SKM-1 (cell line): ENCODE measurements around the gene MYBPC2.
A peak's percentile ranks its signal among the peaks of the same experiment; 100 is the strongest.
"Not testable (repeated sequence)": the region's sequence is repeated elsewhere in the genome, so short reads cannot be mapped to it uniquely, and the experiment has no call there.

Experiments used
- DNase-seq: peaks from one replicate; lab custom pipeline; 2025; ENCODE audit not compliant: unreplicated experiment; lab: John Stamatoyannopoulos, UW

MYBPC2 gene

GRCh38 chr19:50432221-50433028 is at the start of gene MYBPC2:
Gene MYBPC2, plus strand, starts transcription at chr19:50432892. Its CDS starts 62 bp downstream, at chr19:50432954.
- no peak for DNase-seq

GRCh38 chr19:50383001-50383851 is 49.5 kb upstream of the MYBPC2 start:
- no peak for DNase-seq

GRCh38 chr19:50383852-50384684 is 48.6 kb upstream of the MYBPC2 start, which contains the start of gene POLD1:
Gene POLD1, plus strand, starts transcription at chr19:50384347. Its CDS starts 14,505 bp downstream, at chr19:50398852.
- peak; percentile 86 for DNase-seq

GRCh38 chr19:50384685-50385535 is 47.8 kb upstream of the MYBPC2 start:
- no peak for DNase-seq

GRCh38 chr19:50387176-50387867 is 45.4 kb upstream of the MYBPC2 start:
- no peak for DNase-seq

GRCh38 chr19:50387868-50388245 is 44.8 kb upstream of the MYBPC2 start:
- DNase-seq = no peak

- not testable (repeated sequence) for DNase-seq
Measured at GRCh38 chr19:50390295-50390694, 42.4 kb upstream of the MYBPC2 start.

- not testable (repeated sequence) for DNase-seq
Measured at GRCh38 chr19:50390952-50391351, 41.7 kb upstream of the MYBPC2 start.

GRCh38 chr19:50392759-50393158 is 39.9 kb upstream of the MYBPC2 start:
- DNase-seq = no peak

- DNase-seq = no peak
Measured at GRCh38 chr19:50393589-50393988, 39.1 kb upstream of the MYBPC2 start.

- DNase-seq = no peak
Measured at GRCh38 chr19:50394017-50394416, 38.7 kb upstream of the MYBPC2 start.

GRCh38 chr19:50398675-50399367 is 33.9 kb upstream of the MYBPC2 start:
- no peak for DNase-seq

GRCh38 chr19:50399368-50399745 is 33.3 kb upstream of the MYBPC2 start:
- DNase-seq = no peak

GRCh38 chr19:50401605-50402450 is 30.9 kb upstream of the MYBPC2 start:
- DNase-seq = no peak

- no peak for DNase-seq
Measured at GRCh38 chr19:50402544-50403301, 30.0 kb upstream of the MYBPC2 start.

- no peak for DNase-seq
Measured at GRCh38 chr19:50406156-50406820, 26.4 kb upstream of the MYBPC2 start.

GRCh38 chr19:50406829-50407228 is 25.9 kb upstream of the MYBPC2 start:
- no peak for DNase-seq
